ENCODE measurements around the gene PHF19.

The PHF19 gene

DNA sequence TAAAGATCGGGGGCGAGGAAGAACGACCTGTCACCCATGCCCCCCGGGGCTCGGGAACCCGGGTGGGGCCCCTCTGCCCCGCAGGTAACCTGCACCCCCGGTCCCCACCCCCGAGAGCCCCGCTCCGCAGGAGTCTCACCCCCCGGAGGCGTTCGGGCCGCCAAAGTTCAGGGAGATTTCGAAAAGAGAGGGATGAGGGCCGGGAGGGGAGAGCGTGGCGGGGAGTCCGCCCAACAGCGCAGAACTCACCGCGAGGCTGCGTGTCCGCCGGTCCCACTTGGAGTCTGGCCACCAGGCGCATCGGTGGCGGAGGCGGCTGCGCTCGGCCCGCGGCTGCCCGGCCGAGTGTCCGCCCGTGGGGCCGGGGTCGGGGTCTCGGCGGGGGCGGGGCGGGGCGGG is at the start of gene PHF19:
PHF19 (minus strand) TSS at position 347 of the 399 bp plus-strand sequence. CDS start 2,447 bp downstream, outside the sequence.
- no peak for DNase-seq (ENCODE audit: low read depth)

DNA sequence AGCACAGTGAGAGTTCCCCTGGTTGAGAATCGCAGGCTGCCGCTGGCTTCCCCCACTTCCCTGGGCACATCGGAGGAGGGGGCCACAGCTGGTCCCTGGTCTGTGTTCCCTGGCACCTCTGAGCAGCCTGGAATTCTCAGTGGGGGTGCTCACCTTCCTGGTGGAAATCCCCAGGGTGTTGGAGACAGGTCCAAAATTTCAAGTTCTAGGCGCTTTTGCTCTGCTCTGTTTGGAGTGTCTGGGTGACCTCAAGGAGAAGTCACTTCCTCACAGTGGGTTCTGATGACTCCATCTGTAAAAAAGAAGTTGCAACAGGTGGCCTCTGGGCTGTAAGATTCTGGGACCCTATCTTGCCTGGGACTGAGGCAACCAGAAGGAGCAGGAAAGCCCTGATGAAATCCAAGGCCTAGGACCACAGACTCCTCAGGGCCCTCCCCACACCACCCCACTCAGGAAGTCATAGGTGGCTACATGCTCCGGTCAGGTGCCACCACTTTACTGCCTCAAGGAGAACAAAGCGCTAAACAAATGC is 49.5 kb upstream of the PHF19 start, which contains the start of gene TRAF1:
TRAF1 (minus strand) TSS at position 400 of the 532 bp plus-strand sequence. CDS start 721 bp downstream, outside the sequence.
- DNase-seq (ENCODE audit: low read depth), result no peak

DNA sequence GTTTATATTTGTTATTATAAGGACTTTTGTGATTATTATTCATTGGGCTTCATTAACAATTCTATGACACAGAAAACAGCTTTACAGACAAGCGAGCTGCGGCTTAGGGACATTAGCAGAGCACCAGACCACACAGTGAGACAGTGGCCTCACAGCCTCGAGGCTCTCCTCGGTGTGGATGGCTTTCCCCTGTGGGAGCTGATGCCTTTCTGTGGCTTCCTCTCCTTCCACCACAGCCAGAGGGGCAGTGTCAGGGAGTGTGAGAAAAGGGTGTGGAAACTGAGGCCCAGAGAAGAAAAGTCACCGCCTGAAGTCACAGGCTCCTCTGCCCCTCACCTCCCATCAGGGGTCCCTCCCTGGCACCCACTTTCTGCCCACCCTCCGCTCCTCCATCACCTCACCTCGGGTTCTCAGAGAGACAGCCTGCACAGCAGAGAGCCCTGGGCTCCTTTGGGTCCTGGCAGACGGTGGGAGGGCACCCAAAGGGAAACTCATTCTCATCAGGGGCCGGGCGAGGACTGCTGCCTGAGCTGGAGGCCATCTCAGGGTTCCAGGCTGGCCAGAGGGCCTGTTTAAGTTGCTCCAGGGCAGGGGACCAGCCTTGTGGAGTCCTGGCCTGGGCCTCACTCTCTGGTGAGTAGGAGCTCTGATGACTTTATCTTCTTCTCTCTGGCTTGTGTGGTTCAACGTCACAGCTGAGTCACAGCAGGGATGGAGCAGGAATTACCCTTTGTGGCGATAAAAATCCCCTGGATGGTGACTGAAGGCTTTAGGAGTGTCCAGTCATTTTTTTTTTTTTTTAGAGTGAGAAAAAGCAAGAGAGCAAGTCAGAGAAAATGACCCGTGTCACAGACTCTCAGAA is 48.8 kb upstream of the PHF19 start:
- peak; percentile 69 for DNase-seq (ENCODE audit: low read depth)

DNA sequence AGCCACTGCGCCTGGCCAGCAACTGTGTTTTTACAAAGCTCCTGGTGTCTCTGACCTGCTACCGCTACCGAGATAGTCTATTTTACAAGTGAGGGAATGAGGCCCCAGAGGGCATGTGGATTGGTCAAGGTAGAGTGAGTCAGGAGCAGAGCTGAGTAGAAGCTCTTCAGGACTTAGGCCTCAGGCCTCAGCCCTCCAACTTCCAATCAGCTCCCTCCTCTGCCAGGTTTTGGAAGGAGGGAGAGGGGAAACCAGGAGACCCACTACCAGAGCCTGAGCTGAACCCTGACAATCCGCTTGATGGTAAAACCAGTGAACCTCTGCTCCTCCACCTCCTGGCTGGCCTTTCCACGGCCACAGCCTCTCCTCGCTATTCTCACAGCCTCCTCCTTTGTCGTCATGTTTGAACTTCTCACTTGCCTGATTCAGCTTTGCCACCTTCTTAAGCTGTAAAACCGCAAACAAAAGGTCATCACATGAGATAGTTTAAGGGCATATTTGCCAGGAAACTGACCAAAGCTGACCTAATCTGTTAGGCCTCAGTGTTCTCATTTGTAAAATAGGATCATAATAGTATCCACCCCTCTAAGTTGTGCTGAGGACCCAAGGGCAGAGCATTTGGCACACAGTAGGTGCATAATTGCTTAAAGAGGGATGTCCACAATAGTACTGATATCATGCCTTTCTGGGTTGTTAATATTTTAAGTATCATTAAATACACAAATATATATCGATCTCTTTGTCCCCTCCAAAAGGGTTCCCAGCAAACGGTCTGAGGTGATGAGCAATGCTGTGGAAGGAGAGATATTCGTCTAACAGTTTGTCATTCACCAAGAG is 47.9 kb upstream of the PHF19 start:
- DNase-seq (ENCODE audit: low read depth), result no peak

DNA sequence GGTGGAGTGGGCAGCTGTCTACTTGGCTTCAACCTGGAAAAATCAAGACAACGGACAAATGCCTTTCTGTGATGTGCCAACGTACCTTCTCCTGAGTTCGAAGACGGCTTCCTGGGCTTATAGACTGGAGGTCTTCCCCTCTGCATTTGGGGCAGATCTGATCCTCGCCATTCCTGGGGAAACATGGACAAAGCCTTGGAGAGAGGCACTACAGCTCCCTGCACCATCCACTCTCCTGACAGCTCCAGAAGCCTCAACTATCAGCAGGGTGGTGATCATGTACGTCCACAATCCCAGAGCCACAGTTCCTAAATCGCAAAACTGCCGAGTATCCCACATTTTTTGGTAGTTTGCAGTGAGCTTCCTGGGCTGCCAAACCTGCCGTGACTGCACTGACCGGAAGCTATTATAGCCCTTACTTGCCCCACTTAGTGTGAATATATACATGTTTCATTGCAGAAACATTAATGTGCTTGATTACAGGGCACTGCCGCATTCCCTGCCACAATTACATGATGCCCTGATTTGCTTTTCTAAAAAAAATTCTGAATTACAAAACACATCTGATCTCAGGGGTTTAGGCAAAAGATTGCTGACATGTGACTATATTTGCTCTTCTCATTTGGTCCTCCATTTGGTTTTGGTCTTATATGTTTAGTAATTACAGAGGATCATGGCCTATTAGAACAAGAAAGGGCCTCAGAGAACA is 46.8 kb upstream of the PHF19 start:
- no peak for DNase-seq (ENCODE audit: low read depth)

DNA sequence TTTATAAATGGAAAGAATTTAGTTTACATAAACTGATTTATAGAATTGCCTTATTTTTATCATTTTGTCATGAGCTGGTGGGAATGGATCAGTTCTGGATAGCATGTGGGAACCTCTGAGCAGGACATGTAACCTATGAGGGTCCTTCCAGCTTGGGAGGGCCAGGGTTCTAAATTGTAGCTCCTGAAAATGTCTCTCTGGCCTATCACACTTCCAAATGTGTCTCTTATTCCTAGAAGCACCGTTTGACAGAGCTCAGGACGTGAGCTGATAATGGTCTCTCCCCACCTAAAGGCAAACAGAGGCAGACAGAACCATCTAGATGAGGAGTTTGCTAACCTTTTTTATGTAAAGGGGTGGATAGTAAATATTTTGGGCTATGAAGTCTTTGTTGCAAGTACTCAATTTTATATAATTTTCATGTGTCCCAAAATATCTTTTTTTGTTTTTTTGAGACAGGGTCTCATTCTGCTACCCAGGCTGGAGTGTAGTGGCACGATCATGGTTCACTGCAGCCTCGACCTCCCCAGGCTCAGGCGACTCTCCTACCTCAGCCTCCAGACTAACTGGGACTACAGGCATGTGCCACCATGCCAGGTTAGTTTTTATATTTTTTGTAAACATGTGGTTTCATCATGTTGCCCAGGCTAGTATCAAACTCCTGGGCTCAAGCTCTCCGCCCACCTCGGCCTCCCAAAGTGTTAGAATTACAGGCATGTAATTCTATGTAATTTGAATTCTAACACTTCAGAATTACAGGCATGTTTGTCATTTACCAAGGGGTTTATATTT is 45.6 kb upstream of the PHF19 start:
- no peak for DNase-seq (ENCODE audit: low read depth)

DNA sequence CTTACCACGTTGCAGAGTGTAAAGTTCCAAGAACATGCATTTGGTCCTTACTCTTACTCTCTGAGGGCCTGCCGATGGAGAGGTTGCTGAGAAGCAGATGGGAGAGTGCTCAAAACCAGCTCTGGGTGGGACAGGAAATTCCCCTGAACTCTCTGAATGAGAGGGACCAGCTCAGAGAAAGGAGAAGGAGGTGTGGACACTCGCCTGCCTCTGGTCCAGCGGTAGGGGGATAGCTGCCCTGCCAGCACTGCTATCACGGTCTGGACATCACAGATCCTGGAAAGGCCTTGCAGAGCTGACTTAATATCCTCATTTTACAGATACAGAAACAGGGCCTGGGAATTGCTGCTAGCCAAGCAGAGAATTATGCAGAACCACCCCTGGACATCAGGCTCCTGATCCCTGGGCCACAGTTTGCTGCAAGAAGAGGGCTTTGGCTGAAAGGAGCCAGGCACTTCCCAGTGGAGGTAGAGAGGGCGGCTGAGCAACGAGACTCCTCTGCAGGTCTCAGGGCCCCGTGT is 44.7 kb upstream of the PHF19 start:
- DNase-seq (ENCODE audit: low read depth), result no peak

DNA sequence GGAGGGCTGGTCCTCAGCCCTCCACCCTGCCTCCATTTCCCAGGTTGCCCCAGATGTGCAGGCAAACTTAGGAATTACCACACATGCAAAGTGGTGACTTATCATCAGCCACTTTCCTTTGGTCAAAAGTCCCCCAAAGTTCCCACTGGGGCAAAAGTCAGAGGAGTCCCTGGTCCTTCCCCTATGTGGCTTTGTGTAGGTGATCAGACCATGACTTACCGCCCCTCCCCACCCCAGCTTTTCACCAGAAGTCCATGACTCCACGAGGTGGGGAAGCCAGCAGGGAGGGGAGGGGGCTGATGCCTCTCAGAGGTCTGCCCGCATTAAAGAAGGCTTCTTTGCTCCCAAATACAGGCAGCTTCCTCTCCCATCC is 43.8 kb upstream of the PHF19 start:
- no peak for DNase-seq (ENCODE audit: low read depth)

DNA sequence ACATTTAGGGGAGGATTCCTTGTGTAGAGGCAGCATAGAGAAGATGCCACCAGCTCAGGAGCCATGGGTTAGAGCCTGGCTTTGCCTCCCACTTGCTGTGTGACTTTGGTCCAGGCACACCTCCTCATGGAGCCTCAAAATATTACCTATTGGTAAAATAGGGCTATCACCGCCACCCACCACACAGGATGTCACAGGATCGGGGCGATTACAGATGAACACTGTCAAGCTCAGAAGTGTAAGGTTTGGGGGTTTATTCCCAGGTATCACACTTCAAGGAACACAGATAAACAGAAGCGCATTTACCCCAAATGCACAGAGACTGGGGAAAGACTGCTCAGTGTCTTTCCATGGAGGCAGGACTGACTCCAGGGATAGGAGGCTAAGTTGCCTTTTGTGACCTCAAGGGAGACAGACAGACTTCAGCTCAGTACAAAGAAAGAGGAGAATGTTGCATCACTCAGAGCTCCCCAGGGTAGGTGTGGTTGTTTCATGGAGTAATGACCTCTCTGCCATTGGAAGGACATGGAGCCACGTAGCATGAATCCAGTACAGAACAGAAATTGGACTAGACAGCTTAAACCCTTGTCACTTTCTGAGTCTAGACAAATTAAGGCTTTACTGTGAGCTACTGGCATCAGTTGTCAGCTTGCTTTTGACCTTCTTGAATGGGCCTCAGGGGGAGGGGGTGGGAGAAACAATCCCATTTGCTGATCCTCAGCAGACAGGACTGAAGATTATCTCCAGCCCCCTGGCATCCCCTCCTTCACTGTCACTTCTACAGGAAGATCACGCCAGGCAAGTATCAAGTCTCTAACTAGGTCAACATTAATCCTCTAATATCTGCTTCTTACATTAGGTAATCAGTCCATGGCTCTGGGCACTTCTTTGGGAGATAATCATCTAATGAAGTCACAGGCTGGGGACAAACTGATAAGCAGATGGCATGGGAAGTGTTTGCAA is 43.1 kb upstream of the PHF19 start:
- DNase-seq (ENCODE audit: low read depth), result no peak

DNA sequence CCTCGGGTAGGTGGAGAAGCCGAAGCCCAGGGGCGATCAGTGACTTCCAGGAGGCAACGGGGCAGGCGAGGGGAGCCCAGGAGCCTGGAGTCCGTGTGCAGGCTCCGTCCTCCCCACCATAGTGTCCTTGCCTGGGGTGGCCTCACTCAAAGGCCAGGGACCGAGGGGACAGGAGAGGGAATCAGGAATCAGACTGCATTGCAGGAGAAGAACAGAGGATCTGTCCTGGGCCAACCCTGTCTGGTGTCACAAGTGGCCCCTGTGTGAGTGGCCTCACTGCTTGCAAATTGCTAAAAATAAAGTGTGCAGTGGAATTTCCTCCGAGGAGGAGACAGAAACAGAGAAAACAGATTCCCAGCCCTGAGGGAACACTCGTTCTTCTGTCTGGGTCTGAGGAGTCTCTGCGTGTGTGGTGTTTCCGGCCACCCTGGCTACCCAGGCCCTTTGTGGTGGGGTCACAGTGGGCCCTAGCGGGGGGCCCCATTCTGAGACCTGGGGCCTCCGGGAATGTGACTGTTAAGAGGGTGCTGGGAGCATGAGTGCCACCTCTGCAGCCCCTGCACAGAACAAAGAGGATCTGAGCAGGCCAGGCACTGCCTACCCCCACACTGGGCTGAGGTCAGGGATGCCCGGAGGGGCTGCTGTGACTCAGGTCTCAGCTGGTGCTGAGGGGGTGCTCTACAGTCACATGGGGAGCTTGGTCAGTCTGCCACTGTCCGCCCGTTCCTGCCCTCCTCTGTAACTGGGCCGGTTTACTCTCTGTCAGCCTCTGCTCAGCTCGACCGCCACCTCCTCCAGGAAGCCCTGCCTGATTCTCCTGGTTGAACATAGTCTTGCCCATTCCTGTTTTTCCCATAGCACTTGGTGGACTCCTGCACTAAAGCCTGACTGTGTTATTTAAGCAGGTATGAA is 42.2 kb upstream of the PHF19 start:
- no peak for DNase-seq (ENCODE audit: low read depth)

DNA sequence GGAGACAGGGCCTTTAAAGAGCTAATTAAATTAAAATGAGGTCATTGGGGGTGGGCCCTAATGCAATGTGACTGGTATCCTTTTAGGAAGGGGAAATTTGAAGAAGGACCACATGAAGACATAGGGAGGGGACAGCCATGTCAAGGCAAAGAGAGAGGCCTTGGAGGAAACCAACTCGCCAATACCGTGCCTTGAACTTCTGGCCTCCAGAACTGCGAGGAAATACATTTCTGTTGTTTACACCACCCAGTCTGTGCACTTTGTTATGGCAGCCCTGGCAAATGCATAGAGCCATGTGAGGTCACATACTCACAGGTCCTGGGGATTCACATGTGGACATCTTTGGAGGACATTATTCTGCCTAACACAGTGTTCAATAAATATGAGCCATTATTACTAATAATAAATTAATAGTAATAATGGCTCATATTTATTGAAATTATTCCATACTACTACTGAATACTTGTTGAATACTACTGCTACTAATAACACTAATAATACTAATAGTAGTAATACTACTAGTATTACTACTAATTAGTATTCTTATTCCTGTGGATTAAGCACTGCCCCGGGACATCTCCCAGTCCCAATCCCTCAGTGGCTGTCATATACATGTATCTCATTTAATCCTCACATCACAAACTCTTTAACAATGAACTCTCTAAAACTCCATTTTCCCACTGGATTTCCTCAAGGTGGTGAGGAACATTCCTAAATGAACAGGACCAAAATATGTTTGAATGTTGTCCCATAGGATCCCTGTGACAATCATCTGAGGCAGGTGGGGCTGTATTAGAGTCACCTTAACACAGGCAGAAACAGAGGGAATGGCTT is 41.2 kb upstream of the PHF19 start:
- no peak for DNase-seq (ENCODE audit: low read depth)

DNA sequence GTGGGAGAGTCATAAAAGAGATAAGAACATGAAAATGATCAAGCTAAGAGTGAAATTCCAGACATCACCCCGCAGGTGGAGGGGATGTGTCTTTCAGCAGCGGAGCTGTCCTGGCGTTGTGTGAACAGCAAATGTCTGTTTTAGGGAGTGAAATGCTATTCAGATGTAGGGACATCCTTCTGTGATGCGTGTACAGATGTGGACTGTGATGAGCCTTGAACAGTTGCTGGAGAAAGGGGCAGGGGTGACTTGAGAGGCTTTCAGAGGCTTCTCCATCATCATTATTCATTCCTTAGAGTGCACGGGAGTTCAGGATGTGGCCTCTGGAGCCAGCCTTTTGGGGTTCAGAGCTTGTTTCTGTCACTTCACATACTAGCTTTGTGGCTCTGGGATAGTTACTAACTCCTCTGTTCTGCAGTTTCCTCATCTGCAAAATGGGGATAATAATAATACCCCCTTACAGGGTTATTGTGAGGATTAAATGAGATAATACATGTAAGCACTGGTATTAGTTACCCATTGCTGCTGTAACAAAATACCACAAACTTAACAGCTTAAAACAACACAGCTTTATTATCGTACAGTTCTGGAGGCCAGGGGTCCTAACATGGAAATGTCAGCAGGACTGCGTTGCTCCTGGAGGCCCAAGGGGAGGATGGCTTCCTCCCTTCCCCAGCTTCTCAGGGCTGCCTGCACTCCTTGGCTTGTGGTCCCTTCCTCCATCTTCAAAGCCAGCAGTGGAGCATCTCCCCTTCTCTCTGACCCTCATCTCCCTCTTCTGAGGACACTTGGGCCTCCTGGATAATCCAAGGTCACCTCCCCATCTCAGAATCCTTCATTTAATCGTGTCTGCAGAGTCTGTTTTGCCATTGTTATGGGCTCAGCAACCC is 40.2 kb upstream of the PHF19 start:
- DNase-seq (ENCODE audit: low read depth), result no peak

DNA sequence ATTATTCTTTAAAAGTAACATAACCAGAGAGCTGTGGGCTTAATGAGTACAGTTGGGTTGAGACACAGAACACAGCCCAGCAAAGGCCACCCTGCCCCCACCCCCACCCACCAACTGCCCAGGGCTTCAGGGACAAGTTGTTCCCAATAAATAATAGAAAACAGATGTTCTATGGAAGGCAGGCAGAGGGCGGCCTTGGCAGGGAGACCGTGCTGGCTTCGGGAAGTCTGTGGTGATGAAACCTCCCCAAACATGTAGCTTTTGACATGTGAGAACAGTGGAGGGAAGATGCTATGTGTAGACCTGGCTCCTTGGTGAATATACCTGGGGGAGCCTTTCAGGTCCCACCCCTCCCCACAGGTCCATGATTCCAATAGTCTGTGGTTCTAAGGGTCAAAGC is 39.6 kb upstream of the PHF19 start:
- no peak for DNase-seq (ENCODE audit: low read depth)

DNA sequence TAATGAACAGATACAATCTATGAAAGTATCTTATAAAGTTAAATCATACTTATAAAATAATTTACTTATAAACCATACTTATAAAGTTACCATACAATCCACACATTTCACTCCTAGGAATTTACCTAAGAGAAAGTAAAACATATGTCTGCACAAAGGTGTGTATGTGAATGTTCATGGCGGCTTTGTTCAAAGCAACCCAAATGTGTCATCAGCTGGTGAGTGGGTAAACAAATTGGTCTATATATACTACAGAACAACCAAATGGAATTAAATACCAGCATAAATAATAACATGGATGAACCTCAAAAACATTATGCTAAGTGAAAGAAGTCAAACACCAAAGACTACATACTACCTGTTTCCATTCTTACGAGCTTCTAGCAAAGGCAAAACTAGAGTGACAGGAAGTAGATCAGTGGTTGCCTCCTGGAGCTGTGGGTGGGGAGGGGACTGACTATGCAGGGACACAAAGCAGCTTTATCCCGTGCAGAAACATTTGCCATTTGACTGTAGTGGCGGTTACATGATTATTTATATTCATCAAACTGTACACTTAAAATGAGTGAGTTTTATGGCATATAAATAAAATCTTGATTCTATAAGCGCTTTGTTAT is 39.0 kb upstream of the PHF19 start:
- DNase-seq (ENCODE audit: low read depth), result no peak

DNA sequence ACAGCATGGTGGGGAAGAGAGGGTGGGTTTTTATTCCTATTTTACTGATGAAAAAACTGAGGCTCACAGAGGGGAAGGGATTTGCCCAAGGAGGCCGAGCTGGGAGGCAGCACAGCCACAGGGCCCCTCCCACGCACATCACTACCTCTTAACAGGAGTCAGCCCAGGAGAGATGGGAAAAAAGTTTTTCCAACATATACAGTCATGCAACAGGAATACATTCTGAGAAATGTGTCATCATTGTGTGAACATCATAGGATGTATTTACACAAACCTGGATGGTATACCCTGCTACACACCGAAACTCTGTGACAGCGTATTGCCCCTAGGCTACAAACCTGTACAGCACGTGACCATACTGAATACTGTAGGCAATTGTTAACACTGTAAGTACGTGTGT is 38.0 kb upstream of the PHF19 start:
- DNase-seq (ENCODE audit: low read depth), result no peak

DNA sequence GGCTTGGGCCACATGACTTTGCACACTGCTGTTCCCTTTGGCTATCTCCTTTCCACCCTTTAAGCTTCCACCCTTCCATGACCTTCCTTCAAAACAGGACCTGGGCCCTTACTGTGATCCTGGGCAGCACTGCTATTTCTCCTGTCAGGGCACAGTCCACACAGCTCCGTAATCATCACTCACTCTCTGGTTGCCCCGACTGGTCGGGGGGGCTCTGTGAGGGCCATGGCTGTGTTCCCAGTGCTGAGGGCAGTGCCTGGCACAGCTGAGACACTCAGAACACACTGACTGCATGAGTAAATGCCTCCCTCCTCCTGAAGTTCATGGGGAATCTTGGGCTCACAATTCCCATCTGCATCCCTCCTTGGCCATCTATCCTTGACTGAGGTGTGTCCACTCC is 37.4 kb upstream of the PHF19 start:
- DNase-seq (ENCODE audit: low read depth), result no peak
